Neural cell (in vitro differentiated cells): ENCODE measurements around the gene RNU5D-1.

Source experiments
- CTCF ChIP-seq: fragments of 450-650 bp; IDR thresholded peaks from 2 replicates; pipeline ENCODE4 v1.5.1; 2014; ENCODE audit warnings: antibody characterized with exemption, mild to moderate bottlenecking, moderate library complexity; ENCODE audit not compliant: poor library complexity, severe bottlenecking
- EZH2 ChIP-seq: fragments of 200-600, 300-800 bp; shearing (Covaris generic), sonication (generic); IDR thresholded peaks from 2 replicates; pipeline ENCODE4 v1.6.1; 2014; ENCODE audit warnings: antibody characterized with exemption, low read length, borderline replicate concordance, mild to moderate bottlenecking; ENCODE audit not compliant: insufficient read depth, poor library complexity, severe bottlenecking
- MXI1 ChIP-seq: fragments of 450-650 bp; conservative IDR thresholded peaks from 2 replicates; pipeline ENCODE4 v1.6.1; 2014; ENCODE audit warnings: antibody characterized with exemption, mild to moderate bottlenecking; ENCODE audit not compliant: poor library complexity, severe bottlenecking
- POLR2AphosphoS5 ChIP-seq: IDR thresholded peaks from 2 replicates; pipeline ENCODE4 v1.6.1; 2012
- REST ChIP-seq: IDR thresholded peaks from 2 replicates; pipeline ENCODE4 v1.6.1; 2012; ENCODE audit warnings: borderline replicate concordance
- SMC3 ChIP-seq: fragments of 450-650 bp; conservative IDR thresholded peaks from 2 replicates; pipeline ENCODE4 v1.6.1; 2014; ENCODE audit warnings: antibody characterized with exemption, mild to moderate bottlenecking, moderate library complexity; ENCODE audit not compliant: poor library complexity

DNA sequence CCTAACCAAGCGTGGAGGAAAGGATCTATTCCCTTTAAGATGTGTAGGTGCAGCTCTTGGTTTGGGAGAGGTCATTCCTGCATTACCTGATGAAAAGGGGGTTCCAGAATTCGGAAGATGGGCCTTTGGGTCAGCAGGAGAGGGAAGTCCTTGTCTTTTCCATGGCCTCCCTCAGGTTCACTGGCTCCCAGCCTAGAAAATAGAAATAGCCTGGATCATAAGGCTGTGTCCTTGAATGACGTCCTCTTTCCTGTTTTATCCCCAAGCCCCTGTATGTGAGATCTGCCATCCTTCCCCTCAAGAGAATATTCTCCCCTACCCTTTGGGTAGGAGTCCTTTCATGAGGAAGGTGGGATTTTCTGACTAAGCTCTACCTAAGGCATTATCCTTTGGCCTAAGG, 29.9 kb upstream of the RNU5D-1 start:
- TF ChIP-seq CTCF (no peak), REST (no peak), MXI1 (no peak), POLR2AphosphoS5 (no peak), EZH2 (no peak), SMC3 (no peak)
